OCI-LY7 (cell line): ENCODE measurements around the gene HOXC6. TPM values are rescaled to one million over a fixed set of nuclear protein-coding genes. Genes with fewer than 3 reads are reported as not detected.
"Not testable (repeated sequence)": the region's sequence is repeated elsewhere in the genome, so short reads cannot be mapped to it uniquely, and the experiment has no call there.

ENCODE experiments used
- BruUV-seq: library from RNA; stranded (reverse); fragments of 400-500 nt; replicated peaks from 2 replicates; lab custom pipeline; 2021; lab: Mats Ljungman, UMichigan
- CTCF ChIA-PET: fragments of 300-600 bp; sonication (Branson Sonifier 250); formaldehyde crosslinking; loops from one replicate; lab custom pipeline; 2022; ENCODE audit warnings: antibody characterized with exemption; ENCODE audit not compliant: unreplicated experiment; lab: Charles Lee
- POLR2A ChIA-PET: fragments of 300-600 bp; sonication (Branson Sonifier 250); formaldehyde crosslinking; loops from one replicate; lab custom pipeline; 2022; ENCODE audit warnings: antibody characterized with exemption; lab: Charles Lee
- DNase-seq: peaks from one replicate; pipeline ENCODE4 v3.0.0-alpha.2; 2015; ENCODE audit warnings: low spot score
- H2AFZ ChIP-seq: fragments of 200-600 bp; sonication (generic), shearing (Covaris generic); 2 replicates; pipeline ENCODE4 v1.6.1; 2014; ENCODE audit warnings: mild to moderate bottlenecking, antibody characterized with exemption, low read length, moderate library complexity
- H3K27ac ChIP-seq: fragments of 200-600 bp; sonication (generic); 2 replicates; pipeline ENCODE4 v1.5.1; 2014; ENCODE audit warnings: mixed run types, low read depth, mild to moderate bottlenecking, moderate library complexity, low read length, inconsistent platforms; ENCODE audit not compliant: poor library complexity, severe bottlenecking
- H3K36me3 ChIP-seq: fragments of 200-600 bp; sonication (generic); 2 replicates; pipeline ENCODE4 v1.6.1; 2014; ENCODE audit warnings: mild to moderate bottlenecking, antibody characterized with exemption, low read length, moderate library complexity, mixed read lengths; ENCODE audit not compliant: insufficient read depth
- H3K4me1 ChIP-seq: fragments of 200-600 bp; sonication (generic); 2 replicates; pipeline ENCODE4 v1.5.1; 2014; ENCODE audit warnings: mild to moderate bottlenecking, low read length; ENCODE audit not compliant: insufficient read depth, poor library complexity, severe bottlenecking
- H3K4me2 ChIP-seq: fragments of 200-600 bp; sonication (generic); 2 replicates; pipeline ENCODE4 v1.6.1; 2014; ENCODE audit warnings: mild to moderate bottlenecking, low read length
- H3K4me3 ChIP-seq: fragments of 200-600 bp; sonication (generic); 2 replicates; pipeline ENCODE4 v1.5.1; 2014; ENCODE audit warnings: mild to moderate bottlenecking, low read depth, low read length; ENCODE audit not compliant: poor library complexity, severe bottlenecking
- H3K79me2 ChIP-seq: fragments of 200-600 bp; sonication (generic); 2 replicates; pipeline ENCODE4 v1.6.1; 2016; ENCODE audit warnings: low read depth, mild to moderate bottlenecking, low read length, moderate library complexity, mixed read lengths; ENCODE audit not compliant: insufficient read depth
- H3K9me2 ChIP-seq: fragments of 200-600 bp; sonication (generic); 2 replicates; pipeline ENCODE4 v1.6.1; 2016; ENCODE audit warnings: mild to moderate bottlenecking, low read length, mixed read lengths; ENCODE audit not compliant: insufficient read depth
- H3K9me3 ChIP-seq: fragments of 200-600 bp; sonication (generic); 2 replicates; pipeline ENCODE4 v1.6.1; 2014; ENCODE audit warnings: mild to moderate bottlenecking, mixed run types, low read length, mixed read lengths
- H4K20me1 ChIP-seq: fragments of 200-600 bp; sonication (generic); 2 replicates; pipeline ENCODE4 v1.6.1; 2014; ENCODE audit warnings: mild to moderate bottlenecking, antibody characterized with exemption, low read length, moderate library complexity, mixed read lengths; ENCODE audit not compliant: insufficient read depth
- EZH2phosphoT487 ChIP-seq: fragments of 200-600 bp; sonication (generic); IDR thresholded peaks from 2 replicates; pipeline ENCODE4 v1.6.1; 2018; ENCODE audit warnings: low read depth, borderline replicate concordance, mild to moderate bottlenecking, mixed run types, antibody characterized with exemption, low read length, moderate library complexity, mixed read lengths
- intact Hi-C: fragments of 100-400 bp; cut with micrococcal nuclease; formaldehyde crosslinking; loops from one replicate; pipeline ENCODE4 v1.10.0; 2022; ENCODE audit not compliant: unreplicated experiment
- total RNA-seq, 2 experiments: library from RNA; depleted of rRNA in 1 of 2; stranded (reverse); fragments of >200 nt in 1 of 2; shearing (Covaris generic) in 1 of 2; gene quantifications; 2 replicates each; pipeline ENCODE4 v1.2.3, GENCODE V29; 2014 to 2022
- TF ChIP-seq, protein P1 (sequence below): fragments of 200-600 bp; sonication (generic); conservative IDR thresholded peaks from 2 replicates; pipeline ENCODE4 v1.5.1; 2014; ENCODE audit warnings: mild to moderate bottlenecking, antibody characterized with exemption, low read length, moderate library complexity, mixed read lengths

Gene HOXC6
- total RNA-seq, 2 experiments from 2014 or later: 0.92 to 2.7 TPM

DNA sequence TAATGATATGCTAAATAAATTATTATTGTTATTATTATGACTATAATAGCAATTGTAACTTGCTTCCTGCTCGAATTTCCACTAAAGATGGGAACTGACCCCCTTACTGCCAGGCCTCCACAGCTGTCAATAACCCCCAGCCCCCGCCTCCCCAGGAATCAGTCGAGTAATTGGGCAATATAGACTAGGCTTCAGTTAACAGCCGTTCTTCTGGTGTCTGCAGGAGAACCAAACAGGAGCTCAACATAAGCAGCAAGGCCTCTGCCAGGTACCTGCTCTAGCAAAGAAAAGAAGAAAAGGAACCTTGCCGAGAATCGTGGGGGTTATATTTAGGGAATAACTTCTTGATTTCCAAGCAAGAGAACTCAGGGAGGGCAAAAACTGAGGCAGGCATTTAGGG, 47.2 kb downstream of the HOXC6 start:
- H3K4me3 ChIP-seq: no peak overlapping the region
- POLR2A ChIA-PET: interaction anchor here (0.6 to 0.7 kb wide), 2 partner anchors 54 to 1428 kb away, joined by 3 to 5 read pairs; no protein-coding TSS in a partner anchor
- BruUV-seq: no TSS peak
- CTCF ChIA-PET: no interaction called here
- no peaks in the 10 kb centered on the region for H4K20me1 ChIP-seq
- H3K4me2 ChIP-seq: no peak overlapping the region
- intact Hi-C loops: no loop called here
- H3K79me2 ChIP-seq: no peaks in the 10 kb centered on the region
- no peaks in the 10 kb centered on the region for H3K36me3 ChIP-seq
- no peak for TF ChIP-seq EZH2phosphoT487
- TF ChIP-seq, protein P1, sequence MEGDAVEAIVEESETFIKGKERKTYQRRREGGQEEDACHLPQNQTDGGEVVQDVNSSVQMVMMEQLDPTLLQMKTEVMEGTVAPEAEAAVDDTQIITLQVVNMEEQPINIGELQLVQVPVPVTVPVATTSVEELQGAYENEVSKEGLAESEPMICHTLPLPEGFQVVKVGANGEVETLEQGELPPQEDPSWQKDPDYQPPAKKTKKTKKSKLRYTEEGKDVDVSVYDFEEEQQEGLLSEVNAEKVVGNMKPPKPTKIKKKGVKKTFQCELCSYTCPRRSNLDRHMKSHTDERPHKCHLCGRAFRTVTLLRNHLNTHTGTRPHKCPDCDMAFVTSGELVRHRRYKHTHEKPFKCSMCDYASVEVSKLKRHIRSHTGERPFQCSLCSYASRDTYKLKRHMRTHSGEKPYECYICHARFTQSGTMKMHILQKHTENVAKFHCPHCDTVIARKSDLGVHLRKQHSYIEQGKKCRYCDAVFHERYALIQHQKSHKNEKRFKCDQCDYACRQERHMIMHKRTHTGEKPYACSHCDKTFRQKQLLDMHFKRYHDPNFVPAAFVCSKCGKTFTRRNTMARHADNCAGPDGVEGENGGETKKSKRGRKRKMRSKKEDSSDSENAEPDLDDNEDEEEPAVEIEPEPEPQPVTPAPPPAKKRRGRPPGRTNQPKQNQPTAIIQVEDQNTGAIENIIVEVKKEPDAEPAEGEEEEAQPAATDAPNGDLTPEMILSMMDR: no peak
- no peak overlapping the region for H3K27ac ChIP-seq
- H3K9me3 ChIP-seq: no peaks in the 10 kb centered on the region
- H3K4me1 ChIP-seq: no peaks in the 10 kb centered on the region
- no peaks in the 10 kb centered on the region for H3K9me2 ChIP-seq
- H2AFZ ChIP-seq: no peak overlapping the region
- DNase-seq: no peak

DNA sequence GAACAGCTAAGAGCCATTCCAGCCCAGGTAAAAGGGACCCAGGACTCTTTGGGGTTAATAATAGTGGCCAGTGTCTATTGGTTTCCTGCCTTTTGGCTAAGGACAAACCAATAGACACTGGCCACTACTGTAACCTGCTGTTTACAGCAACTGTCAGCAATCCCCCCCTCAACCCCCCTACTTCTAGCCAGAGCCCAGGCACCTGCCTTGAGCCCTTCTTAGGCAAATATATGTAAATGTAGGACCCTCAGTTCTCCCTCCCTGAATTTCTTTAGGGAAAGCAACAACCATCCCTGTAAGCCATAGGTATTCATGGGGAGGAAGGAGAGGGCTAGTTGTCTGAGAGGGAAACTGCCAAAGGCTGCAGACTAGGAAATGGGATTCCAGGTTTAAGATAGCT, 47.7 kb downstream of the HOXC6 start:
- Histone ChIP-seq H3K4me1 (no peaks in the 10 kb centered on the region), H3K4me3 (no peak overlapping the region), H3K9me2 (no peaks in the 10 kb centered on the region), H3K27ac (no peak overlapping the region), H4K20me1 (no peaks in the 10 kb centered on the region), H3K9me3 (no peaks in the 10 kb centered on the region), H2AFZ (no peak overlapping the region), H3K79me2 (no peaks in the 10 kb centered on the region), H3K36me3 (no peaks in the 10 kb centered on the region), H3K4me2 (no peak overlapping the region)
- no peak for TF ChIP-seq EZH2phosphoT487
- TF ChIP-seq, protein P1: no peak
- intact Hi-C loops: no loop called here
- DNase-seq: no peak
- ChIA-PET POLR2A (interaction anchor here (1.5 kb wide), 1 partner anchor 21 kb away, joined by 6 read pairs; no protein-coding TSS in a partner anchor), CTCF (no interaction called here)
- no TSS peak for BruUV-seq

DNA sequence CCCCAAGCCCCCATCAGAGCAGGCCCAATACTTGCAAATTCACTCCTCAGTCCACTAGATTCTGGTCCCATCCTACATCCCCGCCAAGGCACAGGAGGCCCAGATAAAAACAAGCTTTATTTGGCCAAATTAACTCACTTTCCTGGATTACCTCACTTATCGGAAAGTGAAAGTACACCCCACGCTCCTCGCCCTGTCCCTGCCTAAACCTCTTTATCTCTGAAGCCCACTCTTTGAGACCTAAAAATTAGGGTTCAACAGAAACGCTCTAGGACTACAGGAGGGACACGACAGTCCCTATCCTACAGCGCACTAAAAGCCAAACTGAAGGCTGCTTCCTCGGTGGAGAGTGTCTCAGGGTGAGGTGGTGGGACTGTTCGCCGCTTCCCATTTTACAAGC, 49.6 kb downstream of the HOXC6 start:
- H3K9me2 ChIP-seq, DNase-seq, H4K20me1 ChIP-seq, H3K4me1 ChIP-seq, H3K4me3 ChIP-seq, intact Hi-C loops, H3K79me2 ChIP-seq, BruUV-seq, H3K27ac ChIP-seq, H3K4me2 ChIP-seq, H3K9me3 ChIP-seq, H2AFZ ChIP-seq, H3K36me3 ChIP-seq: not testable (repeated sequence)
- ChIA-PET POLR2A (interaction anchor here (0.6 to 1.3 kb wide), 2 partner anchors 10 to 24 kb away, joined by 3 to 5 read pairs; partner anchors contain the start of gene HOXC4), CTCF (interaction anchor here (0.6 kb wide), 1 partner anchor 33 kb away, joined by 7 read pairs; no protein-coding TSS in a partner anchor)

DNA sequence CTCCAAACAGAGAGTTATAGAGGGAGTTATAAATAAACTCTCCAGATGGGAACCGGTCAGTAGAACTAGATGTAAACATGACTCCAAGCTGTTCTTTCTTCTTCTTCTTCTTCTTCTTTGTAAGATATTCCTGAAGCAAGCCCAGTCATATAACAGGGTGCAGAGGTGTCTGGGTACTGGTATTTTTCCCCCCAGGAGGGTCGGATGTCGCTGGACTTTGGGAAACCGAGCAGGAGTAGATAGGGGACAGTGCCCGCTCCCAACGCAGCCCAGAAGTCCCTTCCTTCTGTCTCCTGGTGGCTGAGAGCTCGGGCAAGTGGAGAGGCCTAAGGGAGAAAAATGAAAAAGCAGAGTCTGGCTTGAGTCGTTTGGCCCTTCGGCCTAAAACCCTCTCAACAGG, 50.9 kb downstream of the HOXC6 start:
- H2AFZ ChIP-seq, H3K4me1 ChIP-seq, H3K4me3 ChIP-seq, H3K79me2 ChIP-seq, intact Hi-C loops, H3K9me2 ChIP-seq, H3K27ac ChIP-seq, CTCF ChIA-PET, BruUV-seq, POLR2A ChIA-PET, H4K20me1 ChIP-seq, H3K4me2 ChIP-seq, H3K36me3 ChIP-seq, H3K9me3 ChIP-seq, DNase-seq: not testable (repeated sequence)
